ENCODE data around the gene MAPT.
"Not testable (repeated sequence)": the region's sequence is repeated elsewhere in the genome, so short reads cannot be mapped to it uniquely, and the experiment has no call there.

The MAPT gene

GRCh38 chr17:45902892-45903346 lies 8.6 kb downstream of the MAPT start:
- no peak for DNase-seq

GRCh38 chr17:45904866-45905265 lies 10.5 kb downstream of the MAPT start:
- no peak for DNase-seq

GRCh38 chr17:45905814-45906213 lies 11.5 kb downstream of the MAPT start:
- no peak for DNase-seq

- DNase-seq = no peak
These were observed 11.9 kb downstream of the MAPT start for GRCh38 chr17:45906237-45906636.

GRCh38 chr17:45906927-45907622 lies 12.7 kb downstream of the MAPT start:
- peak; percentile 23 for DNase-seq

GRCh38 chr17:45907750-45908395 lies 13.5 kb downstream of the MAPT start:
- DNase-seq = no peak

- no peak for DNase-seq
These were observed 14.1 kb downstream of the MAPT start for GRCh38 chr17:45908460-45908859.

- no peak for DNase-seq
These were observed 14.6 kb downstream of the MAPT start for GRCh38 chr17:45908935-45909334.

GRCh38 chr17:45910667-45911066 lies 16.3 kb downstream of the MAPT start:
- DNase-seq = no peak

GRCh38 chr17:45912319-45912718 lies 18.0 kb downstream of the MAPT start:
- no peak for DNase-seq

GRCh38 chr17:45913030-45913429 lies 18.7 kb downstream of the MAPT start:
- not testable (repeated sequence) for DNase-seq

- no peak for DNase-seq
These were observed 19.8 kb downstream of the MAPT start for GRCh38 chr17:45914047-45914717.

GRCh38 chr17:45915263-45915662 lies 20.9 kb downstream of the MAPT start:
- no peak for DNase-seq

- no peak for DNase-seq
These were observed 22.7 kb downstream of the MAPT start for GRCh38 chr17:45917081-45917480.

GRCh38 chr17:45918241-45918745 lies 23.9 kb downstream of the MAPT start:
- no peak for DNase-seq

GRCh38 chr17:45919136-45919535 lies 24.8 kb downstream of the MAPT start:
- DNase-seq = no peak

GRCh38 chr17:45920083-45920482 lies 25.7 kb downstream of the MAPT start:
- no peak for DNase-seq

- no peak for DNase-seq
These were observed 29.3 kb downstream of the MAPT start for GRCh38 chr17:45923511-45924268.

- DNase-seq = no peak
These were observed 30.0 kb downstream of the MAPT start for GRCh38 chr17:45924332-45924820.

- DNase-seq = no peak
These were observed 31.0 kb downstream of the MAPT start for GRCh38 chr17:45925311-45925710.

GRCh38 chr17:45927247-45927646 lies 32.9 kb downstream of the MAPT start:
- DNase-seq = no peak

GRCh38 chr17:45929344-45929743 lies 35.0 kb downstream of the MAPT start:
- DNase-seq = no peak

GRCh38 chr17:45930420-45930951 lies 36.1 kb downstream of the MAPT start:
- no peak for DNase-seq

Measured in stimulated activated naive CD4-positive, alpha-beta T cell treated with Interleukin-2 at 50 U/mL for 16 hours (primary cell).